Measurements from ENCODE around the gene LCN6. TPM values are rescaled to one million over a fixed set of nuclear protein-coding genes. Genes with fewer than 3 reads are reported as not detected.
A peak's percentile ranks its signal among the peaks of the same experiment; 100 is the strongest.

The LCN6 gene
- total and polyA plus RNA-seq, 2 of the 13 experiments (the other 11 are each of a cell fraction or from before 2014, with no cell fraction given), result not detected

DNA sequence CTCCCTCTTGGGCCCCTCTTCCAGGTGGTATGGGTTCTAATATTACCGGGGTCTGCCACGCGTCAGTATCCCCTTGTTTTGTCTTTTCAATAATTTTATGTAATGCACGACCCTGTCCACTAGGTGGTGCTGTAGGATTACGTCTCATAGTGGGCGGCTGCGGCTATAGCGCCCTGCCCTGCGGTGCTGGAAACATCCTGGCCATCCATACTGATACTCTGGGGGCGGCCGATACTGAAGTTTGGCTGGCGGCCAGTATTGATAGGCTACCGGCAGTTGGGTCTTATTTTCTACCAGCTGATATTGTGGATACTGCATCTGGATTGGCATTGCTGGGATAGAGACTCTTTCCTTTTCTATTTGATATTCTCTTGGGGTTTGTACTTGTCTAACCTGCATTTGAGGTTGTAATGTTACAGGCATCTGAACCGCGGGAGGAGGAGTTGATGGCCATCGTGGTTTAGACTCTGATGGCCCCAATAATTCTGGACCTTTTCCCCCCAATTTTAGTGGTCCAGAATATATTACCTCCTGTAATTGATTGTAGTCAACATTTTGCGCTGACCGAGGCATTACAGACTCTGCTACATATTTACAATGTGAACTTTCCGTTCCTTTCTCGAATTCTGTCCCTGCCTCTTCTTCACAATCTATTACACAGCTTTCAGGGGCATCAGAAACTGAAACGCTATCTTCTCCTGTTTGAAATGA is 39.5 kb upstream of the LCN6 start (continued):
- TF ChIP-seq HNRNPLL (IDR thresholded peaks at IDR 0.05; ENCODE audit: low read depth, low read length, poor library complexity, severe bottlenecking), result peak; percentile 24
- 0 out of 2 replicates have a peak, but pooled peaks have one; percentile 35 for TF ChIP-seq ZNF20 (CRISPR knock-in tag; IDR thresholded peaks at IDR 0.05)
- TF ChIP-seq ZNF143 (CRISPR knock-in tag; IDR thresholded peaks at IDR 0.05), result no peak
- TF ChIP-seq, protein P1, sequence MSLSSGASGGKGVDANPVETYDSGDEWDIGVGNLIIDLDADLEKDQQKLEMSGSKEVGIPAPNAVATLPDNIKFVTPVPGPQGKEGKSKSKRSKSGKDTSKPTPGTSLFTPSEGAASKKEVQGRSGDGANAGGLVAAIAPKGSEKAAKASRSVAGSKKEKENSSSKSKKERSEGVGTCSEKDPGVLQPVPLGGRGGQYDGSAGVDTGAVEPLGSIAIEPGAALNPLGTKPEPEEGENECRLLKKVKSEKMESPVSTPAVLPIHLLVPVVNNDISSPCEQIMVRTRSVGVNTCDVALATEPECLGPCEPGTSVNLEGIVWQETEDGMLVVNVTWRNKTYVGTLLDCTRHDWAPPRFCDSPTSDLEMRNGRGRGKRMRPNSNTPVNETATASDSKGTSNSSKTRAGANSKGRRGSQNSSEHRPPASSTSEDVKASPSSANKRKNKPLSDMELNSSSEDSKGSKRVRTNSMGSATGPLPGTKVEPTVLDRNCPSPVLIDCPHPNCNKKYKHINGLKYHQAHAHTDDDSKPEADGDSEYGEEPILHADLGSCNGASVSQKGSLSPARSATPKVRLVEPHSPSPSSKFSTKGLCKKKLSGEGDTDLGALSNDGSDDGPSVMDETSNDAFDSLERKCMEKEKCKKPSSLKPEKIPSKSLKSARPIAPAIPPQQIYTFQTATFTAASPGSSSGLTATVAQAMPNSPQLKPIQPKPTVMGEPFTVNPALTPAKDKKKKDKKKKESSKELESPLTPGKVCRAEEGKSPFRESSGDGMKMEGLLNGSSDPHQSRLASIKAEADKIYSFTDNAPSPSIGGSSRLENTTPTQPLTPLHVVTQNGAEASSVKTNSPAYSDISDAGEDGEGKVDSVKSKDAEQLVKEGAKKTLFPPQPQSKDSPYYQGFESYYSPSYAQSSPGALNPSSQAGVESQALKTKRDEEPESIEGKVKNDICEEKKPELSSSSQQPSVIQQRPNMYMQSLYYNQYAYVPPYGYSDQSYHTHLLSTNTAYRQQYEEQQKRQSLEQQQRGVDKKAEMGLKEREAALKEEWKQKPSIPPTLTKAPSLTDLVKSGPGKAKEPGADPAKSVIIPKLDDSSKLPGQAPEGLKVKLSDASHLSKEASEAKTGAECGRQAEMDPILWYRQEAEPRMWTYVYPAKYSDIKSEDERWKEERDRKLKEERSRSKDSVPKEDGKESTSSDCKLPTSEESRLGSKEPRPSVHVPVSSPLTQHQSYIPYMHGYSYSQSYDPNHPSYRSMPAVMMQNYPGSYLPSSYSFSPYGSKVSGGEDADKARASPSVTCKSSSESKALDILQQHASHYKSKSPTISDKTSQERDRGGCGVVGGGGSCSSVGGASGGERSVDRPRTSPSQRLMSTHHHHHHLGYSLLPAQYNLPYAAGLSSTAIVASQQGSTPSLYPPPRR (CRISPR knock-in tag; IDR thresholded peaks at IDR 0.05; ENCODE audit: borderline replicate concordance), result peak; percentile 34; the same call in 1 of the 2 replicates
- TF ChIP-seq MAFK (conservative IDR thresholded peaks at IDR 0.05 in 1 of 2, IDR thresholded peaks at IDR 0.05 in 1 of 2; ENCODE audit: low read length in 2 of 2), result 0 out of 4 replicates have a peak, but pooled peaks of 1 of the 2 experiments have one; percentile 18
- 0 out of 2 replicates have a peak, but pooled peaks have one; percentile 3 for TF ChIP-seq SIN3B (IDR thresholded peaks at IDR 0.05; ENCODE audit: low read length)
- TF ChIP-seq, protein P2, sequence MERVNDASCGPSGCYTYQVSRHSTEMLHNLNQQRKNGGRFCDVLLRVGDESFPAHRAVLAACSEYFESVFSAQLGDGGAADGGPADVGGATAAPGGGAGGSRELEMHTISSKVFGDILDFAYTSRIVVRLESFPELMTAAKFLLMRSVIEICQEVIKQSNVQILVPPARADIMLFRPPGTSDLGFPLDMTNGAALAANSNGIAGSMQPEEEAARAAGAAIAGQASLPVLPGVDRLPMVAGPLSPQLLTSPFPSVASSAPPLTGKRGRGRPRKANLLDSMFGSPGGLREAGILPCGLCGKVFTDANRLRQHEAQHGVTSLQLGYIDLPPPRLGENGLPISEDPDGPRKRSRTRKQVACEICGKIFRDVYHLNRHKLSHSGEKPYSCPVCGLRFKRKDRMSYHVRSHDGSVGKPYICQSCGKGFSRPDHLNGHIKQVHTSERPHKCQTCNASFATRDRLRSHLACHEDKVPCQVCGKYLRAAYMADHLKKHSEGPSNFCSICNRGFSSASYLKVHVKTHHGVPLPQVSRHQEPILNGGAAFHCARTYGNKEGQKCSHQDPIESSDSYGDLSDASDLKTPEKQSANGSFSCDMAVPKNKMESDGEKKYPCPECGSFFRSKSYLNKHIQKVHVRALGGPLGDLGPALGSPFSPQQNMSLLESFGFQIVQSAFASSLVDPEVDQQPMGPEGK (CRISPR knock-in tag; IDR thresholded peaks at IDR 0.05), result 0 out of 2 replicates have a peak, but pooled peaks have one; percentile 43
- TF ChIP-seq, protein P3, sequence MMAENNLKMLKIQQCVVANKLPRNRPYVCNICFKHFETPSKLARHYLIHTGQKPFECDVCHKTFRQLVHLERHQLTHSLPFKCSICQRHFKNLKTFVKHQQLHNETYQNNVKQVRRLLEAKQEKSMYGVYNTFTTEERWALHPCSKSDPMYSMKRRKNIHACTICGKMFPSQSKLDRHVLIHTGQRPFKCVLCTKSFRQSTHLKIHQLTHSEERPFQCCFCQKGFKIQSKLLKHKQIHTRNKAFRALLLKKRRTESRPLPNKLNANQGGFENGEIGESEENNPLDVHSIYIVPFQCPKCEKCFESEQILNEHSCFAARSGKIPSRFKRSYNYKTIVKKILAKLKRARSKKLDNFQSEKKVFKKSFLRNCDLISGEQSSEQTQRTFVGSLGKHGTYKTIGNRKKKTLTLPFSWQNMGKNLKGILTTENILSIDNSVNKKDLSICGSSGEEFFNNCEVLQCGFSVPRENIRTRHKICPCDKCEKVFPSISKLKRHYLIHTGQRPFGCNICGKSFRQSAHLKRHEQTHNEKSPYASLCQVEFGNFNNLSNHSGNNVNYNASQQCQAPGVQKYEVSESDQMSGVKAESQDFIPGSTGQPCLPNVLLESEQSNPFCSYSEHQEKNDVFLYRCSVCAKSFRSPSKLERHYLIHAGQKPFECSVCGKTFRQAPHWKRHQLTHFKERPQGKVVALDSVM (CRISPR knock-in tag; IDR thresholded peaks at IDR 0.05), result no peak
- TF ChIP-seq FOXA3 (CRISPR knock-in tag; IDR thresholded peaks at IDR 0.05), result peak; percentile 53
- TF ChIP-seq, protein P4, sequence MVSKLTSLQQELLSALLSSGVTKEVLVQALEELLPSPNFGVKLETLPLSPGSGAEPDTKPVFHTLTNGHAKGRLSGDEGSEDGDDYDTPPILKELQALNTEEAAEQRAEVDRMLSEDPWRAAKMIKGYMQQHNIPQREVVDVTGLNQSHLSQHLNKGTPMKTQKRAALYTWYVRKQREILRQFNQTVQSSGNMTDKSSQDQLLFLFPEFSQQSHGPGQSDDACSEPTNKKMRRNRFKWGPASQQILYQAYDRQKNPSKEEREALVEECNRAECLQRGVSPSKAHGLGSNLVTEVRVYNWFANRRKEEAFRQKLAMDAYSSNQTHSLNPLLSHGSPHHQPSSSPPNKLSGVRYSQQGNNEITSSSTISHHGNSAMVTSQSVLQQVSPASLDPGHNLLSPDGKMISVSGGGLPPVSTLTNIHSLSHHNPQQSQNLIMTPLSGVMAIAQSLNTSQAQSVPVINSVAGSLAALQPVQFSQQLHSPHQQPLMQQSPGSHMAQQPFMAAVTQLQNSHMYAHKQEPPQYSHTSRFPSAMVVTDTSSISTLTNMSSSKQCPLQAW (CRISPR knock-in tag; IDR thresholded peaks at IDR 0.05), result peak; percentile 14; the same call in 1 of the 2 replicates
- peak; percentile 70; the same call in 1 of the 2 replicates for TF ChIP-seq PITX1 (CRISPR knock-in tag; IDR thresholded peaks at IDR 0.05)
- peak; percentile 27; the same call in 1 of the 2 replicates for TF ChIP-seq SOX5 (CRISPR knock-in tag; IDR thresholded peaks at IDR 0.05; ENCODE audit: borderline replicate concordance)
- TF ChIP-seq, protein P5, sequence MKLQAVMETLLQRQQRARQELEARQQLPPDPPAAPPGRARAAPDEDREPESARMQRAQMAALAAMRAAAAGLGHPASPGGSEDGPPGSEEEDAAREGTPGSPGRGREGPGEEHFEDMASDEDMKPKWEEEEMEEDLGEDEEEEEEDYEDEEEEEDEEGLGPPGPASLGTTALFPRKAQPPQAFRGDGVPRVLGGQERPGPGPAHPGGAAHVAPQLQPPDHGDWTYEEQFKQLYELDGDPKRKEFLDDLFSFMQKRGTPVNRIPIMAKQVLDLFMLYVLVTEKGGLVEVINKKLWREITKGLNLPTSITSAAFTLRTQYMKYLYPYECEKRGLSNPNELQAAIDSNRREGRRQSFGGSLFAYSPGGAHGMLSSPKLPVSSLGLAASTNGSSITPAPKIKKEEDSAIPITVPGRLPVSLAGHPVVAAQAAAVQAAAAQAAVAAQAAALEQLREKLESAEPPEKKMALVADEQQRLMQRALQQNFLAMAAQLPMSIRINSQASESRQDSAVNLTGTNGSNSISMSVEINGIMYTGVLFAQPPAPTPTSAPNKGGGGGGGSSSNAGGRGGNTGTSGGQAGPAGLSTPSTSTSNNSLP (IDR thresholded peaks at IDR 0.05; ENCODE audit: low read depth, low read length), result peak; percentile 74
- no peak for TF ChIP-seq SOX6 (IDR thresholded peaks at IDR 0.05)
- TF ChIP-seq SOX6 (CRISPR knock-in tag; IDR thresholded peaks at IDR 0.05), result peak; percentile 41; the same call in 1 of the 2 replicates
- TF ChIP-seq ZMYM3 (CRISPR knock-in tag; IDR thresholded peaks at IDR 0.05), result peak; percentile 26; the same call in 1 of the 2 replicates
